Ureter (tissue), 1 donor: Measurements from ENCODE around the gene KRTAP17-1. TPM values are rescaled to one million over a fixed set of nuclear protein-coding genes. Genes with fewer than 3 reads are reported as not detected.

Experiments used
- DNase-seq: peaks from one replicate; pipeline ENCODE4 v3.0.0-alpha.2; 2020; ENCODE audit warnings: low spot score
- total RNA-seq: library from RNA; stranded (reverse); gene quantifications from one replicate; pipeline ENCODE4 v1.2.4, GENCODE V29; 2023
- donor health status: DM: yes; HTN: yes; CAD: no.

Gene KRTAP17-1
- total RNA-seq, 1 donor from 2014 or later = not detected

DNA sequence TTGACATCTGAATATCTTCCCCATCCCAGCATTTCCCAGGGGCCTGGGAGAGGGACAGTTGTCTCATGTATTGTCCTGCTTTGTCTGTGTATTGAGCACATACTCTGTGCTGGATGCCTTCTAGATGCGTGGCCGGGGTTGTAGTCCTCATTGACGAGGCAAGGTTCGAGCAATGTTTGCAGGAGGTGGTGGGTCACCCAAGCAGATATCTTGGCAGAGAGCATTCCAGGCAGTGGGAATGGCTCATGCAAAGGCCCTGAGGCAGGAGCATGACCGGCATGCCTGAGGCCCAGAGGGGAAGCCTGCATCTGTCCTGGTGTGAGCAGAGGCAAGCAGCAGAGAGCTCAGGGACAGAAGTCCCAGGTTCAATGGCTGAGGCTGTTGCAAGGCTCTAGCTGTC is 17.6 kb upstream of the KRTAP17-1 start:
- DNase-seq = no peak

DNA sequence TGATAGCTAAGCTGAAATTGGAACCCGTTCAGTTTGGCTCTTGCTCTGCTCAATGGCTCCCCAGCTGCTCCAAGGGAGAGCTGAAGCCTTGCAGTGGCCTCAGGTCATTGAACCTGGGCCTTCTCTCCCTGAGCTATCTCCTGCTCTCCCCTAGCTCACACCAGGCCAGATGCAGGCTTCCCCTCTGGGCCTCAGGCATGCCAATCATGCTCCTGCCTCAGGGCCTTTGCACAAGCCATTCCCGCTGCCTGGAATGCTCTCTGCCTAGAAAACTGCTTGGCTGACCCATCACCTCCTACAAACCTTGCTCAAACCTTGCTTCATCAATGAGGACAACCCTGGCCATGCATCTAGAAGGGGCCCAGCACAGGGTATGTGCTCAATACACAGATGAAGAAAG is 16.7 kb upstream of the KRTAP17-1 start:
- DNase-seq = no peak

DNA sequence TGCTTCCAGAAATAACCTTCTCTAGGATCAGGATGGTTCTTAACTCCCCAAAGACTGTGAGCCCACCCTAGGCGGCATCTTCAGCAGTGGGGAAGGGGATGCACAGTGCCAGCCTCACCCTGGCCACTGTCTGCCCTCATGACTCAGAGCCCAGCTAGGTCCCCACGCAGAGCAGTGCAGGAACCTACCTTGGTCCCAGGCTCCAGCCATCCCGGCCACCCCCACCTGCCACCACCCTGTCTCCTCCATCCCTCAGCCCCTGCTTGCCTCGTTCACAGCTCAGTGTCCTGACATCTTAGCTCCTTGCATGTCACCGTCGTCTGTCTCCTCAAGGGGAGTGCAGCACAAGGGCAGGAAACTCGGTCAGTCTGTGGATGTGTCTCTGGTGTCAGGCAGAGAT is 16.1 kb upstream of the KRTAP17-1 start:
- no peak for DNase-seq

DNA sequence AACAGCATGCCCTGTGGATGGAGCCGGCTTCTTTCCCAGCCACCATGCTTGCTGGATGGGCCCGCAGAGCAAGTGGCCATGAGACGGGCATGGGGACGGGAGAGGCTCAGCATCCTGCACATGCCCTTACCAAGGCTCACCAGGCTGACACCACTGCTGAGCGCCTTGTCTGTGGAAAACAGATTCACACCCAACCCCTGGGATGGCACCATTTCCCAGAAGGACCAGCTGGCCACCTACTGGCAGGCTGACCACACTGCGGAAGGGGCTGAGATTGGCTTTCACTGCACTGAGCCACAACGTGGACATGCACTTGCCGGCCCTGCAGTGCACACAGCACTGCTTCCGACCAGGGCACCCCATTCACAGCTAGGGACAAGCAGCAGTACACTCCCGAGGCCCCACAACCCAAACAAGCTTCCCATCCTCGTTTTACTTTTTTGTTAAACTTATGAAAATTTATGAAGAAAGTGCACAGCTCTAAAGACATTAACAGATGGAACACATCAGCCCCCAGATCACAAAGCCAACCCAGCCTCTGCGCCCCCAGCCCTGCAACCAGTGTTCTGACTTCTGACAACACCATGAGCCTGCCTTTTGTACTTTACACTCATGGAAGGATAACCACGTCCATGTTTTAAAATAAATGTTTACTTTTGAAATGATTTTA is 13.9 kb upstream of the KRTAP17-1 start:
- DNase-seq = no peak

DNA sequence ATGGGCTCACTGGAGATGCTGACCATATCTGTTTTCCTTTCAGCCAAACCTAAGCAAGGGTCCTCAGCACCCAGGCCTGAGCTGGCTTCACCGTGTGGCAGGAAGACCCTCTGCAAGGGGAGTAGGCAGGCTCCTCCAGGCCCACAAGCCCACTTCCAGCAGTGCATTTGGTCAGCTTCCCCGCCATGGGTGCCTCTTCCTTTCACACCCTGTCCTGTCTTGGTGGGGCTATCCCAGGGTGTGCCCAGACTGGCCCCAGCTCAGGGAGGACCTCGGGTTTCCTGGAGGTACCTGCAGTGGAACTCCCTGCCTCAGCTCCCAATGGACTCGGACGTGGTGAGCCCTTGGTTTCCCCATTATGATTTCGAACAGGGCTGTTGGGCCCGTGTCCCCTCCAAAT is 12.7 kb upstream of the KRTAP17-1 start:
- no peak for DNase-seq

DNA sequence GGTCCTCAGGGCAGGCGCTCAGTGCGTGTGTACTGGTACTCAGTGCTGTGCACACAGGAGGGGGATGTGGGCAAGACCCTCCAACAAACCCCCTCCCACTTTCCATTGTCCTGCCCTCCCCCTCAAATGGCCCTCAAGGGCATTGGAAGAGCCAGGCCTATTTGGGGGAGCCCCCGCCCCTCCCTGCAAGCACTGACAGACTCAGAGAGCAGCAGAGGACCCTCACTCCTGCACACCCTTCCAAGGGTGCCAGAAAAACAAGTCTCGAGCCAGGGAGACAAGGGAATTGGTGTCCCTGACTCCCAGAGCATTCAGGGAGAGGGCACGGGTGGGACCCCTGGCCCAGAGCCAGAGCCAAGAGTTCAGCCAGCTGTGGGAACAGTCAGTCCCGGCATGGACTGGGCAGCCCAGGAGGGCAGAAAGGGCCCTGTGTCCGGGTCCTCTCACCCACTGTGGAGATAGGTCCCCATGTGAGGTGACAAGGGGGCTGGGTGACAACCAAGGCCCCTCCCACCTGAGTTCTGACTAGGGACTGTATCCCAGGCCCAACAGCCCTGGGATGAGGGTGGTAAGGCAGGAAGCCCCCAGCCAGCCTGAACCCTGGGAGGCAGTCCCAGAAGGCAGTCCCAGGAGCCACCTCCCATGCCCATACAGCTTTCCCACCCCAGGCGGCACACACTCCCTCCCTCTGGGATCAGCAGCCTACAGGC is 12.1 kb upstream of the KRTAP17-1 start:
- no peak for DNase-seq

DNA sequence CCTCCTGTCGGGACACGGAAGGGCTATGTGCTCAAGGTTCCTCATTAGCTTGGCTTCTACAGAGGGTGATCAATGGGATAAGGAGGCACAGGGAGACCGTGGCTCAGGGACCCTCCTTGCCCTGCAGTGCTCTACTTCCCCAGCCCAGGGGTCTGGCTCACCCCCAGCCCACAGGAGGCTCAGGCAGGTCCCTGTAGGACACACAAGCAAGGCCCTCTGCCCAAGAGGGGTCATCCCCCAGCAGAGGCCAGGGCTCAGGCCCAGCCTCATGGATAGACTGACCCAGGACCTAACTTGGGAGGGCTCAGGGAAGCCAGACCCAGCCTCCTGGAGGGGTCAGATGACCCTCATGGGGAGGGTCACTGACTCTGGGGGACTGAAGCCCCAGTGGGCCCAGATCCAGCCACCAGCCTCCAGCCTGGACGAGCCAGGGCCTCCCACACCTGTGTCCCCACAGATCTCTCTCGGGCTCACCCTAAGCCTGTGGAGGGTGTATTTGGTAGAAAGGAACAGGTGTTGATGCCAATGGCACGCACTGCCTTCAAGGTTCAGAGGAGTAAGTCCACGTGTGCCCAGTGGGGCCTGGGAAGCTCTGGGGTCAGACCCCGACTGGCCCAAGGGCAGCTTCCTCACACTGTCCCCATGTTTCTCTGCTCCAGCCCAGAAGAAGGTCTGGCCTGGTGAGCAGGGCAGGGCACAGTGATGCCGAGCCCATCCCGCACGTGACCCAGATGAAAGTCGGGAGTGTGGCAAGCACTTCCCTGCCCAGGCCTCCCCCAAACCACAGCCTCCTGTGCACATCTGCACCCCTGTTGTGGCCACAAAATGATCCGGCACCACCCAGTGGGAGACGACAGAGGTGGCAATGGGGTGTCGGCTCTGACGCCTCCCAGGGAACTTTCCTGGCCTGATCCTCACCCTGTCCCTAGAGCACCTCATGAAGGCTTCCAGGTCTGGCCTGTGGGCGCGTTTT is 10.9 kb upstream of the KRTAP17-1 start:
- DNase-seq = no peak

DNA sequence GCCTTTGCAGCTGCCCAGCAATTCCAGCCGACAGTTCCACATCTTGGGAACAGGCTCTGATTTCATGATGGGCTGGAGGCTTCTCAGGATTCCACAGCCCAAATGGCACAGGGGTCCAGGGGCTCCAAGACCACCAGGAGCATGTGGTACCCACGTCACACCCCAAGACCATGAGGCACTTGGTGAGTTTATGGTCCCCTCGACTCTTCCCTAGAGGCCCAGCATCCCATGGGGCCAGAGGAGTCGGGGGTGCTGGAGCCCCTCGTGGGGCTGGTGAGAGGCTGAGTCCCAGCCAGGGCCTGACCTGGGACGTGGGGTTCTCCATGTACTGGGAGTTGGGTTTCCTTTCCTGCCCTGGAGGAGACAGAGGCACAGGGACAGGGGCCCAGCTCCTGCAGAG is 10.1 kb upstream of the KRTAP17-1 start:
- no peak for DNase-seq

DNA sequence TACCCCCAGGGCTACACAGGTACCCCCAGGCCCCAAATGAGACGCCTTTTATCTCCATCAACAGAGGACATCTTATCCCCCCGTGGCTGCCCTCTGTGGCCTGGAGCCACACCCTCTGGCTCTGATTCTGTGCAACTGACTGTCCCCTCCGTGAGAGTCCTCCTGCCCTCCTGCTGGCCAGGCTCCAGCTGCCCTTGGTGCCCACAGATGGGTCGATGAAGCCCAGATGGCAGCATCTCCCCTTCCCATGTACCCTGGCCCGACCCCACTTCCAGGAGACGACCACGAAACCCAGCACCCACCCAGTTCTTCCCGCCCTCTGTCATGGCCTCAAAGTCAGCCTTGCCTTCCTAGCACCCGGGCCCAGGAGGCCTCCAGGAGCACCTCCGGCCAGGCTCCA is 9.6 kb upstream of the KRTAP17-1 start:
- no peak for DNase-seq

DNA sequence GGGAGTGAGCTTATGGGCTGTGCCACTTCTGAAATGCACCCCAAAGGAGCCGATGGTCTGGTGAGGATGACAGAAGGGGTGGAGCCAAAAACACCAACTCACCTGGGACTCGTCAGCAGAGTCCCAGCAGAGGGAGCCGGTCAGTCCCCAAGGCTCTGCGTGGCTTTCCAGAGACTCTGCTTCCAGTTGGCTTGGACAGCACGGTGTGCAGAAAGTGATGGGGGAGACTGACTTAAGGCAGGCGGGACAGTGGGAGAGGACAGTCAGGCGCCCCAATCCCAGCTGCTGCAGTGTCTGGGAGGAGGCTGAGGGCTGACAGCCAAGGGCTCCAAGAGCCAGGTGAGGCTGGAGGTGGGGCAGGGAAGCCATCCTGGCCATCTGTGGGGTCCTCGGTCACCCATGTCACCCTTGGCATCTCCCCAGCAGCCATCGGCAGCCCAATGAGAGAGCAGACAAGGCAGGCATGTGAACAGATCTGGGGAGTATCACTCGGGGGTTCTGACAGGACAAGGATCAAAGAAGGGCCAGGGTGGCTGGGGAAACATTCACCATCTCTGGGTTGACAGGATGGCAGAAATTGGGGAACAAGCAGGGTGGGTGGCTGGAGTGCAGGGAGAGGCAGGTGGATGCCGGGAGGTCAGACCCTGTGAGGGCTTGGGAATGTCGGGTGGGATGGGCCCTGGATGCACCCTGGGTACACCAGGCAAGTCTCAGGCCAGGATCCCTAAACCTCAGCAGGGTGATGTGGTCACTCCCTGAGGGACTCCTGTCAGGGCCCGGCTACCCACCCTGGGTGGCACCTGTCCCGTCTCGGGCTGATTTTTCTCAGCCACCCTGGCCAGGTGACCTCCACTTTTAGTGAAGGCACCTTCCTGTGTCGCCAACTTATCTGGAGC is 8.9 kb upstream of the KRTAP17-1 start:
- no peak for DNase-seq

DNA sequence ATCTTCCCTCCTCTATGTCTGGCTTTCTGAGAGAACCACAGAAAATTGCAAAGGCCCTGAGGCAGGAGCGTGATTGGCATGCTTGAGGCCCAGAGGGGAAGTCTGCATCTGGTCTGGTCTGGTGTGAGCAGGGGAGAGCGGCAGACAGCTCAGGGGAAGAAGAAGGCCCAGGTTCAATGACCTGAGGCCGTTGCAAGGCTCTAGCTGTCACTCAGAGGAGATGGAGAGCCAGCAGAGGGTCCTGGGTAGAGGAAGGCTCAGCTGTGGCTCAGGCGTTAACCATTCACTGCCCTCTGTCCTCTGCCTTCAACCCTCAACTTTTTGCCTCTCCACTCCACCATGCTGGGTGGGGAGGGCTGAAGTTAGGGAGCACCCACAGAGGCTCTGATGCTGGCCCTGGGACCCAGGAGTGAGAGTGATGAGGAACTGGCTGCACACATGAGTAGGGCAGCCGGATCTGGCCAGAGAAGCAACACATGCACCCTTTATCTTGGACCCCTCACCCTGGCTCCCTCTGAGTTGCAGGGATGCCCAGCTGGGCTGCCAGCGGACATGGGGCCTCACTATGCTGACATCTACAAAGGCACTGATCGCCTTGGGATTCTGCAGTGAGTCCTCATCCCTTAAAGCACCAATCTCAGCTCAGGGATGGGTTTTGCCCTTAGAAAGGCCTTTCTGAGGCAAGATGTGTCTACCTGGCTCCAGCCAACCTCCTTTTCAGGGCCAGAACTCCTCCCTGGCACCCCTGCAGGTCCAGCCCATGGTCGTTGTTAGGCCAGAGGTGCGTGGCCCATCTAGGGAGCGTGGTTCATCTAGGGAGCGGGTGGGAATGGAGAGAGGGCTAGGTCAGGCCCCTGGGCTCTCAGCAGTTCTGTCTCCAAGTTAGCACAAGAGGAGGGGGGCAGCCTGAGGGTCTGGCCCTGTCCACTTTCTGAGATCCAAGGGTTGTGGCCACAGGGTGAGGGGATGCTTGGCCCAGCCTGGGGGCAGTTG is 7.7 kb upstream of the KRTAP17-1 start:
- DNase-seq = no peak

DNA sequence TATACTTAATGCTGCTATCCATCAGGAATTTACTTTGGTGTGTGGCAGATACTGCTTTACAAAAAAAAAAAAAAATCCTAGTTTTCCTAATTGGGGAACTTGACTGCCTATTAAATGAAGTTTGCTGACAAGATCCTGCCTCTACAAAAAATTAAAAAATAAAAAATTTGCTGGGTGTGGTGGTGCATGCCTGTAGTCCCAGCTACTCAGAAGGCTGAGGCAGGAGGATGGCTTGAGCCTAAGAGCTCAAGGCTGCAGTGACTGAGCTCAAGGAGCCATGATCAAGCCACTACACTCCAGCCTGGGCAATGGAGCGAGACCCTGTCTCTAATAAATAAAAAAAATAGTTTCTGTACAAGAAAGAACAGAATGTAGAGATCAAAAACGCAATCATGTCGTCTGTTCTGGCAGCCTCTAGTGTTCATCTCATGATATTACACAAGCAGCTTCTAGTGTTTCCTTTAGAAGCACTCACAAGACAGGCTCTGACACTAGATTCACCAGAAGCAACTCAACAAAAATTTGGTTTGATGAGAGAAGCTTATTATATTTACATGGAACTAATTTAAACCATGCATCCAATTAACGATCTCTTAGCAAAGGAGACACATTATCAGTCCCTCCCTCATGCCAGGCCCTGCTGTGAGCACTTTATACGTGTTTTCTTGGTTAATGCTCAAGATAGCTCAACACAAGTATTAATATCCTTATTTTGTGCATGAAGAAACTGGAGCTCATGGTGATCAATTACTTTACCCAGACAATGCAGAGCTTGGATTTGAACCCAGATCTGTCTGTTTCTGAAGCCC is 6.8 kb upstream of the KRTAP17-1 start:
- no peak for DNase-seq

DNA sequence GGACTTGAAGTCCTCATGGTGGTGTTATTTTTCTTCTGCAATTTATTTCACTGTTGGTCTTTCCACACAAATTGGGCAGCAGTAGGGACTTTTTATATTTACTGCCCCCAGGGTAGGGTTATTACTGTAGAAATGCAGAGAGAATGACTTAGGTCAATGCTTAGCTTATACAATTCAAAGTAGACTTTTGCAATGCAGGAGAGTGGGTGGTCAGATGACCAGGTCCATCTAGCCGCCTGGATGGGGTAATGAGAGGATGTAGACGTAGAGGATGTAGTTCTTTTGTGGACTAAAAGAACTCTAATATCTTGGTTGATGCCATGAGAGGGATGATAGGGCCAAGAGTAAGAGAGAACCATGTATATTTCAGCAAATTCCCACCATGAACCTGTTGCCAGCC is 2.7 kb upstream of the KRTAP17-1 start:
- no peak for DNase-seq

DNA sequence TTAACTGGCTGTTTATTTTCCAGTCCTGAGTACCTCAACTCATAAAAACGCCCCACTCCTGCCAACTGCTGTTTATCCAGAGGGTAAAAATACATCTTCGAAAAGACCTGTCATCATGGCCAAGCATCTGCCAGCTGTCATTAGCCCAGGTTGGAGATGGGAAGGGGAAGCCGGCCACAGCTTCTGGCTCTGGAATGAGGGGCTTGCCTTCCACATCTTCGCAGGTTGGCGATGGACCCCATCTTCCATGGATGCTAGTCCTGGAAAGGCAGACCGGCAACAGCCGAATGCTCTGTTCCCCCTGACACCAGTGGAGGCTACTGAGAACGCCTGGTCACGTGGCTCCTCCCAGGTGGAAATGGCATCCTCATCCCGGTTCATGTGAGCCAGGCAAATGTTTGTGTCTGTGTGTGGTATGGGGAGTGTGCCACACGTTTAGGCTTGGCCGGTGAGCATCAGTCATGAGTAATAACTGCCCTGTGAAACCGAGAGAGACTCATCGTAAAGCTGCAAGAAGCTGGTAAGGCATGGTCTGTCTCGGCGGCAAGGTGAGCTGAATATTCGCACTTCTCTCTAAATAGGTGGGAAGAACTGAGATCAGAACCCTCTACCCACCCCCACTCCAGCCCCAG is 420 bp upstream of the KRTAP17-1 start:
- DNase-seq = no peak

DNA sequence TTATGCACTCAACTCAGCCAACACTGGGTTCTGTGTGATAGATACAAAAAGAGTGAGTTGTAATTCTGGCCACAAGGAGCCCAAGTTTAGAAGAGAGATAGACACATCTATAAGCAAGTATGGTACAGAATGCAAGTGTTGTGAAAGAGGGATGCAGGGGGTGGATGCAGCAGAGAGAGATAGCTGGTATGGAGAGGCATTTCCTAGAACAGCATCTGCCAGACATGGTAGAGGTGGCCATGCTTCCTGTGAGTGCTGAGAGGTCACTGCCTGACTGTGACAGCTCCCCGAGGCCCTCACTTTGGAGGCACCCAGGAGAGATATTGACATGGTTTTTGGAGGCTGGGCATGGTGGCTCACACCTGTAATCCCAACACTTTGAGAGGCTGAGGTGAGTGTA is 4.4 kb downstream of the KRTAP17-1 start:
- no peak for DNase-seq

DNA sequence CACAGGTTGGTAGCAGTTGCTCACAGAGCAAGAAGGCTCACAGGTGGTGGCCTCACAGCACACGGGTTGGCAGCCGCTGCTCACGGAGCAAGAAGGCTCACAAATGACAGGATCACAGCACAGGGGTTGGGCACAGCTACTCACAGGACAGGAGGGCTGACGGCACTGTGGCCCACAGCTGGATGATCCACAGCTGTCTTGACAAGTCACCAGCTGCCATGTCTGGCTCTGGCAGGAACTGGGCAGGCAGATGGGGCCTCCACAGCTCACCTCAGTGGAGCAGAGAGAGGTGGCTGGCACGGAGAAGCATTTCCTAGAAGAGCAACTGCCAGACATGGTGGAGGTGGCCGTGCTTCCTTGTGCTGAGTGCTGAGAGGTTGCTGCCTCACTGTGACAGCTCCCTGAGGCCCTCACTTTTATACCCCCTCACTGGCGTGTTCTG is 6.6 kb downstream of the KRTAP17-1 start, which contains the start of gene KRTAP16-1:
Gene KRTAP16-1 (minus strand): TSS at position 392 of the 442 bp plus-strand sequence. CDS start 56 bp downstream, at position 336.
- no peak for DNase-seq

DNA sequence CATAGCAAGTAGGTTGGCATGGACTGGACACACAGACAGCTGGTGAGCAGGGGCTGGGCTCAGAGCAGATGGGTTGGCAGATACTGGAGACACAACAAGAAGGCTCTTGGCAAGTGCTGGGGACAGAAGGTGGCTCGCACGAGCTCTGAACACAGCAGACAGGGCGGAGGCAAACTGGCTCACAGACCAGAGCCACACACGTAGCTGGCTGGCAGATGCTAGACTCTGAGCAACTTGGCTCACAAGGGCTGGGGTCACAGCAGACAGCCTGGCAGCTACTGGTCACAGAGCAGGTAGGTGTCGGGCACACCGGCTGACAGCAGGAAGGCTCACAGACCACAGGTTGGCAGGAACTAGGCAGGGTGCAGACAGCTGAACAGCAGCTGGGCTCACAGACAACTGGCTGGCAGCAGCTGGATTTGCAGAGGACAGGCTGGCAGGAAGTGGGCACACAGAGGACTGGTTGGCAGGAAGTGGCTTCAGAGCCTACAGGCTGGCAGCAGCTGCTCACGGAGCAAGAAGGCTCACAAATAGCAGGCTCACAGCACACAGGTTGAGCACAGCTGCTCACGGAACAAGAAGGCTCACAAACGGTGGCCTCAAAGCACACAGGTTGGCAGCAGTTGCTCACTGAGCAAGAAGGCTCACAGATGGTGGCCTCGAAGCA is 7.1 kb downstream of the KRTAP17-1 start:
- DNase-seq = peak; percentile 60

DNA sequence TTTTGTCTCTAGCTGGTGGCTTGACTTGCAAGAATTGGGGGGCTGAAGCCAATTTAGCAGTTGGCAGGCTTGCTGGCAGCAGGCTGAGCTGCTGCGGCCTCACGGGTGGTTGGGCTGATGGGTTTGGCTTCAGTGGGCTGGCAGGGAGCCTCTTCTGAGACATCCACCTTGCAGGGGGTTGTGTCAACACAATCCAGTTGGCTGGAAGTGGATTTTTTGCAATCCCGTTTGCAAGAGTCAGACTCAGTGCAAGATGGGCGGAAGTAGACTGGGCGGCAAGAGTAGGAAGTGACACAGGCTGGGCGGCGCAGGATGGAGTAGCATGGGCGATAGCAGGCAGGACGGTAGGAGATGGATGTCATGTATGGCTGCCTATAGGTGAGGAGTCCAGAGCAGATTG is 7.9 kb downstream of the KRTAP17-1 start:
- no peak for DNase-seq
